Stimulated activated CD4-positive, alpha-beta T cell treated with anti-CD3 and anti-CD28 coated beads, TNF-alpha, amount 100 ng/mL, for 1 hour (primary cell): Measurements from ENCODE around the gene PUSL1.

Experiments used
- DNase-seq, 3 donors: peaks; one replicate each; pipeline ENCODE4 v3.0.0-alpha.2; 2020; ENCODE audit warnings: low read depth in 3 of 3, low spot score in 1 of 3

Gene PUSL1

DNA sequence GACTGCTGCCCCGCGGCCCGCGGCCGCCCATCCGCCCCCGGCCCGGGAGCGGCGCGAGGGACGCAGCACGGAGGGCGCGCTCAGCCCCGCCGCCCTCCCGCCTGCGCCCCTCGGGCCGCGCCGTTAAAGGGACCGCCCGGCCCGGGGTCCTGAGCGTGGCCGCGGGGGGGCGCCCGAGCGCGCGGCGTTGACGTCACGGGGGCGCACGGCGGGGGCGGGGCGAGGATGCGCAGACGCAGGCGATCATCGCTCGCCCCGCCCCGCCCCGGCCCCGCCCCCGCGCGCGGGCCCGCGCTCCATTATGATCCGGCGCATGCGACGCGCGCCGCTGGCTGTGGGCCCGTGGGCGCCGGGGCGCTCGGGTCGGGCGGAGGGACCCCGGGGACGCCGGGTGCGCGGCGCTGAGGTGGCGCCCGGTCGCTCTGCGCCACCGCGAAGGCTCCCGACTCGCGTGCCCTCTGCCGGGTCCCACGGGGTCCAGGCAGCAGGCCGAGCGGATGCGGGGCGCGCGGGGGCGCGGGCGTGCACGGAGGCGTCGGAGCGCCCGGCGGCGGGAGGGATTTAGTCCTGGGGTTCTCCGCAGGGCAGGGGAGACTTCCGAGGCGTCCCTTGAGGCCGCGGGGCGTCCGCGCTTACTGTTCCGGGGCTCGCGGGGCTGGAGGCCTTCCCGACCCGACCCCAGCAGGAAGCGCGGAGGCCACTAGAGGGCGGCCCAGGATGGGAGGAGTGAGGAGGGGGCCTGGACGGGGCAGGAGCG lies 41.0 kb downstream of the PUSL1 start, which contains the start of gene DVL1:
TSS of gene DVL1 (minus strand) at position 163 of the 757 bp plus-strand sequence. CDS start 353 bp downstream, outside the sequence.
- DNase-seq: peak; percentile 37 to 73 (median 58)

DNA sequence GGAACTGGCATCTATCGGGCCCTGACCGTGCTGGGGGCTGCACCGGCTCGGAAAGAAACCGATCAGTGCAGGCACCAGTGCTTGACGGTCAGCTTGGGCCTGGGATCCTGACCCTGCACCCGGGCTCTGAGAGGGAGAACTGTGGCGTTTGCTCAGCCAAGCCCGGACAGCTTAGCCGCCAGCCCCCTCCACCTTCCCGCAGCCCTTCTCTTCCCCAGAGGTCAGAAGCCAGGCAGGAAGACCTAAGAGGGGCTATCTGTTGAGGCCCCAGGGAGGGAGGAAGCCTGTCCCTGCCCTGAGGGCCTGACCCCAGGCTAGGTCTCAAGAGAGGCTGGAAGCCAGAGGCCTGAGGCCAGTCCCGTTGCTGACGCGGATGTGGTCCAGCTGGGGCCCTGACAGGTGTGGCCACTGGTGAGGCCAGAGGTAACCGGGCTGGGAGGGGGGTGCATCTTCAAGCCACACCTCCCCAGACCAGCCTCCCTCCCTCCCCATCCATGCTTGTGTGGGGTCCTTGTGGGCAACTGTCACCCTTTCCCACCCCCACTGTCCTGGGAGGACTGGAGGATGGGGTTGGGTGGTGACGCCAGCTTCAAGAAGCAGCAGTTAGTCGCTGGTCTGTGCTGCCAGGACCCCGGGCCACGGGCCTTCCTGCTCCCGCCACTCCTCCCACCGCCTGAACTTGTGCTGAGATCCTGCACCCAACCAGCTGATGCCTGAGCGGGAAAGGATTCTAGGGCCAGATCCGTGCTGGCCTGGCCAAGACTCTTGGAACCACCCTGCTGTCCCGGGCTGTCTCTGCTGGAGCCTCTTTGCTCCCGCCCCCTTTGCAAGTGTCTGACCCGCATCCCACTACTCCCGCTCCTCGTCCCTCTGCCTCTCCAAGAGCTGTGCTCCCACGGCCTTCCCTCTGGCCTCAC lies 43.4 kb downstream of the PUSL1 start:
- DNase-seq: no peak

DNA sequence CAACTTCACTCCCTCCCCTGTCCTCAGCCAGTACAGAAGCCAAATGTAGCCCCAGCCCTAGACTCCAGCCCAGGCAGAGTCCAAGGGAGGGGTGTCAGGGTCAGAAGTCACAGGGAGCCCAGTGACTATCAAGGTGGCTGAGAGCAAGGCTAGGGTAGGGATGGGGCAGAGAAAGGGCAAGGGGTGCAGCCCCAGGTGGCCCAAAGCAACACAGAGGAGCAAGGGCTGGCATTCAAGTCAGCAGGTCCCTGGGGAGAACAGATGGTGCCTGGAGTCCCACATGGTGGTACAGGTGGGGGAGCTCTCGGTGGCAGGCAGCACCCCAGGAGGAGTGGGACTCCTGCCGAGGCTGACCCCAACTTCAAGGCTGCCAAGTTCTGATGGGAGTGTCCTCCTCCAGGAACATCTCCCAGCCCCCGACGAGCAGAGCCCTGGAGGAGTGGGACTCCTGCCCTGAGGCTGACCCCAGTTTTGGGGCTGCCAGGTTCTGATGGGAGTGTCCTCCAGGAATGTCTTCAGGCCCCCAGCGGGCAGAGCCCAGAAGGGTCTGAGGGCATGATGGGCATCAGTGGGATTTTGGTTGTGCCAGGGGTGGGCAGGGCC lies 44.5 kb downstream of the PUSL1 start:
- DNase-seq: no peak

GRCh38 chr1:1353389-1354151 lies 45.2 kb downstream of the PUSL1 start:
- no peak for DNase-seq

GRCh38 chr1:1354271-1355247 lies 46.2 kb downstream of the PUSL1 start:
- no peak for DNase-seq

GRCh38 chr1:1355416-1355815 lies 47.0 kb downstream of the PUSL1 start:
- no peak for DNase-seq

DNA sequence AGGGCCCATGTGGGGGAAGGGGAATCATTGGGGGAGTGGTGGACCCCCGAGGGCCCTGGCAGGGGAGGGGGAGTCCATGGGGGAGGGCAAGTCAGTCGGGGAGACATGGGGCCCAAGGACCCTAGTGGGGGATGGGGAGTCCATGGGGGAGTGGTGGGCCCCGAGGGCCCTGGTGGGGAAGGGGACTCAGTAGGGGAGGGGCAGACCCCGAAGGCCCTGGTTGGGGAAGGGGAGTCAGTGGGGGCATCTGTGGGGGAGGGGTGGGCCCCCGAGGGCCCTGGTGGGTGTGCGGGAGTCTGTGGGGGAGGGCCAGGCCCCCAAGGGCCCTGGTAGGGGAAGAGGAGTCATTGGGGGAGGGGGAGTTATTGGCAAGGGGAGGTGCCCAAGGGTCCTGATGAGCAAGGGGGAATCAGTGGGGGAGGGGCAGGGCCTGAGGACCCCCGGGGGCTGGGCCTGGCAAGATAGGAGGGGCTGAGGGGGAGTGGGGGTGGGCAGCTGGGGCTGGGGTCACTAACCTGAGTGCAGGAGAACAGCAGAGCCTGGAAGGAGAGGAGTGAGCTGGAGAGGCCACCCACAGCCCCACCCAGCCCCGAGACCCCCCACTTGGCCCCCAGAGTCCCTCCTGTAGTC lies 47.9 kb downstream of the PUSL1 start:
- DNase-seq: no peak

DNA sequence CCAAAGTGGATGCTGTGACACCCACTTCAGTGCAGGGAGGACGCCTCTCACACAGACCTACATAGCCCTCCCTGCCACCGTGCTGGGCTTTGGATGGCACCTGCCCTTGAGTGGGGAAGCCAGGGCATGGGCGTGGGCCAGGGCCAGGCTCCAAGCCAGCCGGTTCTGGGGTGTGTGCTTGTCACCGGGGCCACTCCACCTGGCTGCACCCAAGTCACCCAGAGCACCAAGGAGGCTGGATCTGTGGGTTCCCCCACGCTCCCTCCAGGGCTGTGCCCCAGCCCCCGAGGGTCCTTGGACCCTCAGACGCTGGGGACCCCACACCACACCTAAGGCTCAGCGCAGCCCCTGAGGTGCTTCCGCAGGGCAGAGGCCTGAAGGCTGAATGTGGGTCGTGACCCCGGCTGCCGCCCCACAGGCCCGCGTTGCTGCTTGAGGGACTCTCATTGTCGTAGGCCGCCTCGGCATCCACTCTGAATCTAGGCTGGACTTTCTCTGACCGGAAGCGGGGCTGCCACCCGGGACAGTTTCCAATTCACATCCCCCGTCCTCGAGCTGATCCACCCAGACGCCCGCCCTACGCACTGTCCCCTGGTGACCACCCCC lies 48.5 kb downstream of the PUSL1 start:
- no peak for DNase-seq

- no peak for DNase-seq
These were observed 49.6 kb downstream of the PUSL1 start for GRCh38 chr1:1357871-1358432.

DNA sequence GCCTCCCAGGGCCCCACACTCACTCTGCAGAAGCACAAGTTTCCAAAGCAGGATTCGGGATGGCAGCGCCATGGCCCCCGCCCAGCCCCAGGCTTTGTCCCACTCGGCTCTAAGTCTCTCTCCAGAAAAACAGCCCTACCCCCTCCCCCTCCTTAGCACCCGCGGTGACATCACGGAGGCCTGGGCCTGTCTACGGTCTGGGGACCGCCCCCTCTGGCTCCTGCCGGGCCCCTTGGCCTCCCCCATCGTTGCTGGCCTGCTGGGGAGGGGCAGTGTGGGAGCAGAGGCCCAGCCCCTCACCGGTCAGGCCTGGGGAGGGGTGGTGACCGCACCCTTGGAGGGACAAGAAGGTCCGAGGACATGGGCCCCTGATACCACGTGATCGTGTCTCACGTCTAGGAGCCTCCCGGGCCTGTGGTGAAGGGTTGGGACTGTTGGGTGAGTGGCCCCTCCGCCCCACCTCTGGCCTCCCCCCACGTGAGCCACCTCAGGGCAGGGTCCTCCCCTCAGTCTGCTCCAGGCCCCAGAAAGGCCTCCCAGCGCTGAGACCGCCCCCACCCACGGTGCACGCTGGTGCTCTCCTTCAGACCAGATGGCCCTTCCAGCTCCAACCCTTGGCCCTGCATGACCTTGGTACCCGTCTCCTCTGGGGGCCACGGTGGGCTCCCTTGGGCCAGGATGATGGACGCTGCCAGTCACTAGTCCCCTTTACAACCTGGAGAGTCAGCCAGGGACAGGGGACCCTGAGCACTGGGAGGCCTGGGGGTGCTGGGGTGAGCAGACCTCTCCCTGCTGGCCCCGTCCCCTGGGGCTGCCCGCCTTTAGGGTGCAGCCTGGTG lies 50.3 kb downstream of the PUSL1 start, which contains the start of gene MXRA8:
TSS of gene MXRA8 (minus strand) at position 123 of the 839 bp plus-strand sequence. CDS start at position 72, 51 bp downstream.
- no peak for DNase-seq

DNA sequence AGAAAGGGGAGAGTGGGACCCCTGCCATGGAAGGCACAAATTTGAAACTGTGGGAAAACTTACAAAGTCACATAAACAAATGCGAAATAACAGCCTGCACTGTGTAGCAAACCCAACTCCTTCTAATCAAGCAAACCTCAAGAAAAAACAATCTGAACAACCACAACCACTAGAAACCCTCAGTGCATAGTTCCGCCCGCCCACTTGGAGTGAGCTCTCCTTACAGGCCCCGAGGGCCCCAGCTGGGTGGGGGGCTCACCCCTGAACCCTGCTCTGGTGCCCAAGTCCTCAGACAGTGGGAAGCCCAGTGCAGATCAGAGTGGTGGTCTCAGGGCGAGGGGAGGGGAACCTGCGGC lies 50.9 kb downstream of the PUSL1 start:
- no peak for DNase-seq

- no peak for DNase-seq
These were observed 51.5 kb downstream of the PUSL1 start for GRCh38 chr1:1359664-1360468.

DNA sequence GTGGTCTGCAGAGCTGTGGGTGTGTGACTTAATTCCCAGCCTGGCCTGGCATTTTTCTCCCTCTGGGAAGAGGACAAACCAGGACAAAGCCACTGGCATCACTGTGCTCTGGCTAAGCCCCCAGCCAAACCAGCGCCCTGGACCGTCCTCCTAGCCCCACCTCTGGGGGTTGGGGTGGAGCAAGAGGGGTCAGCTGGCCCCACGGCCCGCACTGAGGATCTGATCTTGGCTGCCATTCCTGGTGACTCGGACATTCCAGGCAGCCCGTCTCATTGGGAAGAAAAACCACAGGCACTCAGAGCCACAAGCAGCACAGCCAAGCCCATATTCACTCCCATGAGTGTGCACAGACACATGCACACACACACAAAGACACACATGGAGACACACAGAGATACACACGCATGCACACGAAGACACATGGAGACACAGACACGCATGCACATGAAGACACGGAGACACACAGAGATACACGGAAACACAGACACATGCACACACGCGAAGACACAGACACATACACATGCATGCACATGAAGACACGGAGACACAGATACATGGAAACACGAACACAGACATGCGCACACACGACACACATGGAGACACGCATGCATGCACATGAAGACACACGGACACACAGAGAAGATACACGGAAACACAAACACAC lies 52.2 kb downstream of the PUSL1 start:
- DNase-seq: no peak
